ENCODE measurements around the gene CDK18. TPM values are rescaled to one million over a fixed set of nuclear protein-coding genes. Genes with fewer than 3 reads are reported as not detected.
A peak's percentile ranks its signal among the peaks of the same experiment; 100 is the strongest.

The CDK18 gene
- total and polyA plus RNA-seq, 3 experiments from 2014 or later = 0.43 to 1.6 (median 1.4) TPM

- Histone ChIP-seq H3K9me3 (ENCODE audit: low read length) (no peaks in the 10 kb centered on the region), H3K27ac (ENCODE audit: low read depth, low read length) (no peak overlapping the region), H3K27me3 (ENCODE audit: insufficient read depth, low read length, poor library complexity, severe bottlenecking) (no peaks in the 10 kb centered on the region), H3K36me3 (ENCODE audit: insufficient read depth, low read length) (no peaks in the 10 kb centered on the region), H3K4me1 (ENCODE audit: insufficient read depth, low read length) (no peaks in the 10 kb centered on the region), H3K4me3 (ENCODE audit: low read length) (no peak overlapping the region)
- no peaks in the 10 kb centered on the region for H3K4me1 Mint-ChIP-seq
- DNase-seq = no peak
- POLR2A ChIA-PET = interaction anchor here (0.5 kb wide), 1 partner anchor 314 kb away, joined by 4 read pairs; no protein-coding TSS in a partner anchor
- H3K27me3 Mint-ChIP-seq = peaks cover 0 to 3% of the 10 kb centered on the region in 2 donors
- CTCF ChIA-PET = no interaction called here
- no peak overlapping the region for H3K4me3 Mint-ChIP-seq
- H3K27ac Mint-ChIP-seq = peak overlapping the region in 1 of 8 donors; percentile 5
- no peaks in the 10 kb centered on the region for H3K36me3 Mint-ChIP-seq
- H3K9me3 Mint-ChIP-seq = no peaks in the 10 kb centered on the region
Measured at GRCh38 chr1:205517288-205517687, 12.8 kb downstream of the CDK18 start.

- DNase-seq = no peak
- Histone ChIP-seq H3K36me3 (ENCODE audit: insufficient read depth, low read length) (no peaks in the 10 kb centered on the region), H3K27ac (ENCODE audit: low read depth, low read length) (no peak overlapping the region), H3K4me3 (ENCODE audit: low read length) (no peak overlapping the region), H3K4me1 (ENCODE audit: insufficient read depth, low read length) (no peaks in the 10 kb centered on the region), H3K27me3 (ENCODE audit: insufficient read depth, low read length, poor library complexity, severe bottlenecking) (no peaks in the 10 kb centered on the region), H3K9me3 (ENCODE audit: low read length) (no peaks in the 10 kb centered on the region)
- H3K9me3 Mint-ChIP-seq = no peaks in the 10 kb centered on the region
- H3K27me3 Mint-ChIP-seq = peaks cover 0 to 3% of the 10 kb centered on the region in 2 donors
- POLR2A ChIA-PET = no interaction called here
- H3K4me1 Mint-ChIP-seq = no peaks in the 10 kb centered on the region
- H3K27ac Mint-ChIP-seq = no peak overlapping the region
- CTCF ChIA-PET = no interaction called here
- no peaks in the 10 kb centered on the region for H3K36me3 Mint-ChIP-seq
- H3K4me3 Mint-ChIP-seq = no peak overlapping the region
Measured at GRCh38 chr1:205517763-205518162, 13.3 kb downstream of the CDK18 start.

- no peak overlapping the region for H3K4me3 ChIP-seq (ENCODE audit: low read length)
- no peak for DNase-seq
- peak overlapping the region in 3 of 8 donors; percentile 38 to 60 (median 42) for H3K27ac Mint-ChIP-seq
- H3K27ac ChIP-seq (ENCODE audit: low read depth, low read length) = no peak overlapping the region
- ChIA-PET CTCF (no interaction called here), POLR2A (no interaction called here)
- no peaks in the 10 kb centered on the region for H3K9me3 Mint-ChIP-seq
- H3K4me3 Mint-ChIP-seq = no peak overlapping the region
- peaks cover 0 to 3% of the 10 kb centered on the region in 2 donors for H3K27me3 Mint-ChIP-seq
- no peaks in the 10 kb centered on the region for H3K9me3 ChIP-seq (ENCODE audit: low read length)
- no peaks in the 10 kb centered on the region for H3K4me1 Mint-ChIP-seq
- no peaks in the 10 kb centered on the region for H3K4me1 ChIP-seq (ENCODE audit: insufficient read depth, low read length)
- no peaks in the 10 kb centered on the region for H3K27me3 ChIP-seq (ENCODE audit: insufficient read depth, low read length, poor library complexity, severe bottlenecking)
- H3K36me3 ChIP-seq (ENCODE audit: insufficient read depth, low read length) = no peaks in the 10 kb centered on the region
- H3K36me3 Mint-ChIP-seq = no peaks in the 10 kb centered on the region
Measured at GRCh38 chr1:205518661-205519540, 14.4 kb downstream of the CDK18 start.

- peaks cover 0 to 3% of the 10 kb centered on the region in 2 donors for H3K27me3 Mint-ChIP-seq
- no peaks in the 10 kb centered on the region for H3K9me3 Mint-ChIP-seq
- H3K4me1 Mint-ChIP-seq = no peaks in the 10 kb centered on the region
- no peak for DNase-seq
- H3K36me3 Mint-ChIP-seq = no peaks in the 10 kb centered on the region
- Histone ChIP-seq H3K27me3 (ENCODE audit: insufficient read depth, low read length, poor library complexity, severe bottlenecking) (no peaks in the 10 kb centered on the region), H3K4me1 (ENCODE audit: insufficient read depth, low read length) (no peaks in the 10 kb centered on the region), H3K36me3 (ENCODE audit: insufficient read depth, low read length) (no peaks in the 10 kb centered on the region), H3K27ac (ENCODE audit: low read depth, low read length) (no peak overlapping the region), H3K9me3 (ENCODE audit: low read length) (no peaks in the 10 kb centered on the region), H3K4me3 (ENCODE audit: low read length) (no peak overlapping the region)
- no peak overlapping the region for H3K27ac Mint-ChIP-seq
- POLR2A ChIA-PET = no interaction called here
- CTCF ChIA-PET = interaction anchor here (1.8 kb wide), 1 partner anchor 34 kb away, joined by 7 read pairs; no protein-coding TSS in a partner anchor
- no peak overlapping the region for H3K4me3 Mint-ChIP-seq
Measured at GRCh38 chr1:205519541-205520131, 15.2 kb downstream of the CDK18 start.

- Histone ChIP-seq H3K27ac (ENCODE audit: low read depth, low read length) (no peak overlapping the region), H3K36me3 (ENCODE audit: insufficient read depth, low read length) (no peaks in the 10 kb centered on the region), H3K9me3 (ENCODE audit: low read length) (no peaks in the 10 kb centered on the region), H3K4me1 (ENCODE audit: insufficient read depth, low read length) (no peaks in the 10 kb centered on the region), H3K27me3 (ENCODE audit: insufficient read depth, low read length, poor library complexity, severe bottlenecking) (no peaks in the 10 kb centered on the region), H3K4me3 (ENCODE audit: low read length) (no peak overlapping the region)
- Mint-ChIP-seq H3K9me3 (no peaks in the 10 kb centered on the region), H3K27ac (no peak overlapping the region), H3K4me1 (no peaks in the 10 kb centered on the region), H3K4me3 (no peak overlapping the region), H3K27me3 (peaks cover 2% of the 10 kb centered on the region in 2 donors), H3K36me3 (no peaks in the 10 kb centered on the region)
- POLR2A ChIA-PET = no interaction called here
- no peak for DNase-seq
- CTCF ChIA-PET = interaction anchor here (1.8 kb wide), 1 partner anchor 35 kb away, joined by 7 read pairs; no protein-coding TSS in a partner anchor
Measured at GRCh38 chr1:205520709-205521108, 16.2 kb downstream of the CDK18 start.

- H3K36me3 Mint-ChIP-seq = no peaks in the 10 kb centered on the region
- H3K27me3 Mint-ChIP-seq = peaks cover 3 to 5% of the 10 kb centered on the region in 2 donors
- no peaks in the 10 kb centered on the region for H3K9me3 Mint-ChIP-seq
- ChIA-PET CTCF (interaction anchor here (0.7 to 4.2 kb wide), 4 partner anchors 168 to 248 kb away, joined by 3 to 61 read pairs (median 6); no protein-coding TSS in a partner anchor), POLR2A (no interaction called here)
- peak overlapping the region in 1 of 8 donors; percentile 66 for H3K27ac Mint-ChIP-seq
- H3K4me3 Mint-ChIP-seq = no peak overlapping the region
- H3K27ac ChIP-seq (ENCODE audit: low read depth, low read length) = no peak overlapping the region
- no peaks in the 10 kb centered on the region for H3K4me1 Mint-ChIP-seq
- DNase-seq = no peak
- H3K4me1 ChIP-seq (ENCODE audit: insufficient read depth, low read length) = no peaks in the 10 kb centered on the region
- H3K36me3 ChIP-seq (ENCODE audit: insufficient read depth, low read length) = no peaks in the 10 kb centered on the region
- H3K27me3 ChIP-seq (ENCODE audit: insufficient read depth, low read length, poor library complexity, severe bottlenecking) = no peaks in the 10 kb centered on the region
- H3K9me3 ChIP-seq (ENCODE audit: low read length) = no peaks in the 10 kb centered on the region
- no peak overlapping the region for H3K4me3 ChIP-seq (ENCODE audit: low read length)
Measured at GRCh38 chr1:205521686-205522085, 17.2 kb downstream of the CDK18 start.

- no peaks in the 10 kb centered on the region for H3K36me3 Mint-ChIP-seq
- CTCF ChIA-PET = interaction anchor here (1.0 to 5.4 kb wide), 13 partner anchors 12 to 249 kb away, joined by 3 to 104 read pairs (median 20); no protein-coding TSS in a partner anchor
- no peak overlapping the region for H3K27ac Mint-ChIP-seq
- Histone ChIP-seq H3K4me3 (ENCODE audit: low read length) (no peak overlapping the region), H3K9me3 (ENCODE audit: low read length) (no peaks in the 10 kb centered on the region), H3K27ac (ENCODE audit: low read depth, low read length) (no peak overlapping the region), H3K4me1 (ENCODE audit: insufficient read depth, low read length) (no peaks in the 10 kb centered on the region), H3K27me3 (ENCODE audit: insufficient read depth, low read length, poor library complexity, severe bottlenecking) (no peaks in the 10 kb centered on the region), H3K36me3 (ENCODE audit: insufficient read depth, low read length) (no peaks in the 10 kb centered on the region)
- H3K27me3 Mint-ChIP-seq = peaks cover 3 to 5% of the 10 kb centered on the region in 2 donors
- DNase-seq = no peak
- POLR2A ChIA-PET = no interaction called here
- no peaks in the 10 kb centered on the region for H3K4me1 Mint-ChIP-seq
- no peak overlapping the region for H3K4me3 Mint-ChIP-seq
- no peaks in the 10 kb centered on the region for H3K9me3 Mint-ChIP-seq
Measured at GRCh38 chr1:205522692-205523091, 18.2 kb downstream of the CDK18 start.

- H3K36me3 ChIP-seq (ENCODE audit: insufficient read depth, low read length) = no peaks in the 10 kb centered on the region
- peaks cover 3 to 5% of the 10 kb centered on the region in 2 donors for H3K27me3 Mint-ChIP-seq
- no peaks in the 10 kb centered on the region for H3K9me3 ChIP-seq (ENCODE audit: low read length)
- CTCF ChIA-PET = interaction anchor here (0.7 to 5.4 kb wide), 29 partner anchors 8 to 271 kb away, joined by 3 to 104 read pairs (median 7); partner anchors contain the start of genes CDK18 and ELK4
- POLR2A ChIA-PET = no interaction called here
- H3K9me3 Mint-ChIP-seq = no peaks in the 10 kb centered on the region
- H3K36me3 Mint-ChIP-seq = no peaks in the 10 kb centered on the region
- no peaks in the 10 kb centered on the region for H3K4me1 ChIP-seq (ENCODE audit: insufficient read depth, low read length)
- H3K27ac ChIP-seq (ENCODE audit: low read depth, low read length) = no peak overlapping the region
- H3K27me3 ChIP-seq (ENCODE audit: insufficient read depth, low read length, poor library complexity, severe bottlenecking) = no peaks in the 10 kb centered on the region
- H3K4me3 Mint-ChIP-seq = no peak overlapping the region
- no peak overlapping the region for H3K27ac Mint-ChIP-seq
- H3K4me1 Mint-ChIP-seq = peaks cover 0 to under 1% (median 0%) of the 10 kb centered on the region in 3 donors
- no peak overlapping the region for H3K4me3 ChIP-seq (ENCODE audit: low read length)
- no peak for DNase-seq
Measured at GRCh38 chr1:205523261-205523890, 18.9 kb downstream of the CDK18 start.
